Epithelial cell of prostate (primary cell): Measurements from ENCODE around the gene MIGA2.

Experiments used
- DNase-seq: peaks from one replicate; pipeline ENCODE4 v3.0.0-alpha.2; 2011; ENCODE audit warnings: low read depth, low spot score
- H3K27ac ChIP-seq: fragments of 450-650 bp; 2 replicates; pipeline ENCODE4 v1.5.1; 2017; ENCODE audit warnings: mild to moderate bottlenecking

Gene MIGA2

GRCh38 chr9:129010267-129010975, 26.0 kb upstream of the MIGA2 start:
- DNase-seq: no peak
- no peak overlapping the region for H3K27ac ChIP-seq

GRCh38 chr9:129011170-129011569, 25.3 kb upstream of the MIGA2 start:
- no peak overlapping the region for H3K27ac ChIP-seq
- no peak for DNase-seq

GRCh38 chr9:129011761-129012181, 24.7 kb upstream of the MIGA2 start:
- DNase-seq: no peak
- H3K27ac ChIP-seq: no peak overlapping the region

DNA sequence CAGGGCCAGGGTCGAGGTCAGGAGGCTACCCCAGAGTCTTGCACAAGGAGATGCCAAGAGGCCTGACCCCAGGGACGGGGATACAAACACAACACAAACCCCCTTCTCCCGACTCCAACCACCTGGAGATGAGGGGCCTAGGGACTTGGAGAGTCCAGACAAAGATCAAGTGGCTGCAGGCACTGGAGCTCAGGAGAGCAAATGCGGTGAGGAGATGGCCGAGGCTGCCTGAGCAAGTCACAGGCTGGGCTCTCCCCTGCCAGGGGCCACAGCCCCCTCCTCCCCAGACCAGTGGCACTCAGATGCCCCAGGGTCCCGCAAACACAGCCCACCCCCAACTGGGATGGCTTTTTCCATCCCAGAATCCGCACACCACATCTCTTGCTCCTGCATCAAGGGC, 24.1 kb upstream of the MIGA2 start:
- H3K27ac ChIP-seq: no peak overlapping the region
- DNase-seq: no peak

- no peak overlapping the region for H3K27ac ChIP-seq
- DNase-seq: no peak
Observed at GRCh38 chr9:129012893-129013448, 23.5 kb upstream of the MIGA2 start.

GRCh38 chr9:129013674-129014073, 22.8 kb upstream of the MIGA2 start:
- no peak overlapping the region for H3K27ac ChIP-seq
- no peak for DNase-seq

DNA sequence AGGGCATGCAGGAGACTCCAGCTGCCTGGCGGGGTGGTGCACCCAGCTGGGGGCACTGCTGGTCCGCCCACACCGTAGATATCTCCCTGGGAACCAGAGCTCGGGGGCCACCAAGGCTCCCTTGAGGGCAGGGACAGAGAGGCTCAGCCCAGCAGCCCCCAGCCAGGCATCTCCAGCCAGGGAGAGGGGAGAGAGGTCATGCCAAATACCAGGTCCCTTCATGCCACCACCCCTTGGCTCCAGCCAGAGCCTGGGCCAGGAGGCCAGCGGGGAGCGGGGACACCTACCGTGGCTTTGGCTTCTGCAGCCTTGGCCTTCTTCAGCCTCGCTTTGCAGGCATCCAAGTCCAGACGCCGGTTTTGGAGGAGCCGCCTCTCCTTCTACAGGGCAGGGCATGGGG, 22.3 kb upstream of the MIGA2 start:
- no peak overlapping the region for H3K27ac ChIP-seq
- no peak for DNase-seq

GRCh38 chr9:129014608-129015007, 21.8 kb upstream of the MIGA2 start:
- no peak overlapping the region for H3K27ac ChIP-seq
- no peak for DNase-seq

GRCh38 chr9:129021091-129021490, 15.3 kb upstream of the MIGA2 start:
- no peak for DNase-seq
- H3K27ac ChIP-seq: no peak overlapping the region

DNA sequence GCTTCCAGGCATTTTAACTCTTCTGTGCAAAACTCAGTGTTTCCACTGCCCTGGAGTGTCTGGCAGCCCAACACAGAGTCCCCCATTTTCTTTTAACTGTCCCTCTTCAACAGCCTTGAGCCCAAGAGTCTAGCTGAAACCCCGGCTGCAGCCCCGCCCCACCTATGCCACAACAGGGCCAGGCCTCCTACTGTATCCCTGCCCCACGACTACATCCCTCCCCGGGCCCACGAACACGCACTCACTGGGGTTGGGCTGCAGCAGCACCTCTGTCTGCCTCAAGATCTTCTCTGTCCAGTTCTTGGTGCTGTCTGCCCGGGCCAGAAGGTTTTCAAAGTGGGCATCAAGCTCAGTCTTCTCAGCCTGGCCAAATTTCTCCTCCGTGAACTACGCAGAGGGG, 14.4 kb upstream of the MIGA2 start:
- no peak overlapping the region for H3K27ac ChIP-seq
- no peak for DNase-seq

DNA sequence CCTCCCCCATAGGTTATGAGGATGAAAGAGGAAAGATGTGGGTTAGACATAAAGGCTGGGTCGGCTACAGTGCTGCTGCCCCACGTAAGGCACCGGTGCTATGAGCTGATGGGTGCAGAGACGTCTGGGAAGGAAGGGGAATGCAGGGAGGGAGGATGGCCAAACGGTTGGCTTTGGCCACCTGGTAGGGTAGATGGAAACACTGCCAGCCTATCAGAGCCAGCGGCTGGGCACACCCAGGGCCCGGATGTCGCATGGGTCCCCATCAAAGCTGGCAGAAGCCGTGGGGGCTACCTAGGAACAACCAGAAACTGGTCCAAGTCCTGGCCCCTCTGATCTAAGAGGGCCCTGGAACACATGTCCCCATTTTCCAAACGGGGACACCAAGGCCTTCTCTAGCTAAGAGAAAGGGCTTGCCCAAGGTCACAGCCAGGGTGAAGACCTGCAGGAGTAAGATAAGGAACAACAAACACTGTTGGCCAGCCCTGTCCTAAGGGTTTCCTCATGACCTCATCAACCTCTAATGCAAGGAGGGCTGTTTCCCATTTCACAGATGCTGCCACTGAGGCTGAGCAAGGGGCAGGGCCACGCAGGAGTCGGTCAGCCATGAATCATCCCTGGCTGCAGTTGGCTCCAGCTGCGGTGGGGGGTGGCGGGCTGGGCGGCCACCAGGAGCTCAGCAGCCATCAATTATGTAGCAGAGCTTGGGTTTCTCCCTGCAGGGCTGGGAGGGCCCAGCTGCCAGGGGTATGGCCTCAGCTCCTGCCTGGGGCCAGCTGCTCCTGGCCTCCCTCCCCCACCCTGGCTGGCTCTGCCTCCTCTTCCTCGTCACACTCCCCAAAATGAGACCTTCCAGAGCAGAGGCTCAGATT, 13.2 kb upstream of the MIGA2 start:
- H3K27ac ChIP-seq: peak overlapping the region; percentile 32
- no peak for DNase-seq

- no peak for DNase-seq
Observed at GRCh38 chr9:129023908-129024233, 12.6 kb upstream of the MIGA2 start.

GRCh38 chr9:129026442-129027223, 9.8 kb upstream of the MIGA2 start:
- DNase-seq: no peak
- peak overlapping the region; percentile 62 for H3K27ac ChIP-seq

More at GRCh38 chr9:129023908-129024233, 12.6 kb upstream of the MIGA2 start:
- H3K27ac ChIP-seq: peak overlapping the region; percentile 32

GRCh38 chr9:129027224-129027684, 9.2 kb upstream of the MIGA2 start:
- DNase-seq: no peak
- peak overlapping the region; percentile 62 for H3K27ac ChIP-seq

DNA sequence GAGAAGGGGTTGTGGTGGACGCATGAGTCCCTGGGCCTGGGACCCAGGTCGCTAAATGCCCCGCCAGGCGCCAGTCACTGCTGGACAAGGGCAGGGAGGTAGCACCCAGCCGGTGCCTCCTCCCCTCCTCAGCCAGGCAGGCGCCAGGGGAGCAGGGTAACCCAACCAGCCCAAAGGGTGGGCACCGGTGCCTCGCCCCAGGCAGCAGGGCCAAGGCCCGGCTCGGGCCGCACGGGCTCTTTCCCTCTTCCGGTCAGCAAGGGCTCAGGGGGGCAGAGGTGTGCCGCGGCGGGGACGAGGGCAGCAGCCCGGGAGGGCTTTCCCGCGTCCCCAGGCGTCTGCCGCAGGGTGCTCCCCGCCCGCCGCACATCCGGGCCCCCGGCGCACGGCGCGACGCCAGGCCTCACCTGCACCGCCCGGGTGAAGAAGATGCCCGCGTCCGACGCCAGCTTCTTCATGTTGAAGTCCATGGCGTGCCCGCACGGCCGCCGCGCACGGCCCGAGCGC, 8.7 kb upstream of the MIGA2 start:
- peak overlapping the region; percentile 62 for H3K27ac ChIP-seq
- DNase-seq: no peak

GRCh38 chr9:129028192-129028966, 8.0 kb upstream of the MIGA2 start, which contains the start of gene SH3GLB2:
Gene SH3GLB2 (minus strand): TSS chr9:129028331. CDS start chr9:129028154, 177 bp downstream.
- H3K27ac ChIP-seq: peak within 1 kb of the TSS; percentile 62
- peak; percentile 79 for DNase-seq

- no peak for DNase-seq
- peak overlapping the region; percentile 23 for H3K27ac ChIP-seq
Observed at GRCh38 chr9:129030191-129030590, 6.2 kb upstream of the MIGA2 start.

DNA sequence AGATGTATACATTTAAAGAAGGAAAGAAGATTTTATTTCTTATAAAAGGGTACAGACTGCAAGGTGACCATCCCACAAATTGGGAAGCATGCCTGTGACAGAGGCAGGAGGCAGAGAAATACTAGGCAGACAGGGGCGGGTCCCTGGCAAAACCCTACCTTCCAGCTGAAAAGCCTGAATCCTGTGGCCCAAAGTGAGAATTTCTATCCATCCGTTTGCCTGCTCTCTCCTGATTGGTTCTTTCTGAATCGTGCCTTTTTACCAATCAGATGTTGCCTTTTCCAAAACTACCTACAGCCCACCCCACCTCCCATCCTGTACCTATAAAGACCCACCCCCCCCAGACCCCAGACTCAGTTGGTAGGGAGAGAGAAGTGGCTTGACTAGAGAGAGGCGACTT, 4.9 kb upstream of the MIGA2 start:
- no peak overlapping the region for H3K27ac ChIP-seq
- no peak for DNase-seq

- H3K27ac ChIP-seq: no peak overlapping the region
- DNase-seq: no peak
Observed at GRCh38 chr9:129032541-129033159, 3.8 kb upstream of the MIGA2 start.
